IMR-90 (cell line): ENCODE results near the gene ING3. TPM values are rescaled to one million over a fixed set of nuclear protein-coding genes. Genes with fewer than 3 reads are reported as not detected.
A peak's percentile ranks its signal among the peaks of the same experiment; 100 is the strongest.

Experiments
- ATAC-seq: fragments of 200-7000 bp; cut with Tn5 transposase; 2 replicates; pipeline ENCODE4 v1.9.1; 2020; ENCODE audit warnings: low read depth, mild to moderate bottlenecking, moderate library complexity
- BruUV-seq: library from RNA; stranded (reverse); fragments of 400-500 nt; replicated peaks from 2 replicates; lab custom pipeline; 2021; lab: Mats Ljungman, UMichigan
- CTCF ChIA-PET: fragments of 300-600 bp; formaldehyde crosslinking; extraction: SDS; loops from one replicate; lab custom pipeline; 2021; ENCODE audit warnings: antibody characterized with exemption; lab: Yijun Ruan, JAX
- POLR2A ChIA-PET: fragments of 300-600 bp; sonication (Branson Sonifier 250); formaldehyde crosslinking; loops from one replicate; lab custom pipeline; 2022; ENCODE audit warnings: antibody characterized with exemption; ENCODE audit not compliant: unreplicated experiment; lab: Charles Lee
- DNase-seq: peaks from one replicate; pipeline ENCODE4 v3.0.0; 2013
- H2AFZ ChIP-seq: replicated peaks from 2 replicates; pipeline ENCODE3; 2013; ENCODE audit warnings: low read length, mild to moderate bottlenecking; ENCODE audit not compliant: poor library complexity
- H2AK5ac ChIP-seq: 2 replicates; pipeline ENCODE4 v1.6.1; 2013; ENCODE audit warnings: low read depth, low read length, inconsistent platforms
- H2AK9ac ChIP-seq: replicated peaks from 2 replicates; pipeline ENCODE3; 2013; ENCODE audit warnings: mild to moderate bottlenecking, low read depth, low read length, moderate library complexity; ENCODE audit not compliant: poor library complexity
- H2BK120ac ChIP-seq: 2 replicates; pipeline ENCODE4 v1.6.1; 2013; ENCODE audit warnings: low read depth, low read length, inconsistent platforms
- H2BK15ac ChIP-seq: 3 replicates; pipeline ENCODE4 v1.6.1; 2013; ENCODE audit warnings: low read depth, low read length, inconsistent platforms
- H2BK20ac ChIP-seq: 2 replicates; pipeline ENCODE4 v1.6.1; 2013; ENCODE audit warnings: low read depth, mild to moderate bottlenecking, inconsistent platforms, low read length, moderate library complexity
- H2BK5ac ChIP-seq: 2 replicates; pipeline ENCODE4 v1.6.1; 2013; ENCODE audit warnings: mild to moderate bottlenecking, low read depth, low read length, inconsistent platforms; ENCODE audit not compliant: poor library complexity, severe bottlenecking
- H3K14ac ChIP-seq: replicated peaks from 2 replicates; pipeline ENCODE4 v1.6.1; 2013; ENCODE audit warnings: low read depth, low read length, inconsistent platforms
- H3K18ac ChIP-seq: 2 replicates; pipeline ENCODE4 v1.6.1; 2013; ENCODE audit warnings: low read depth, low read length, control low read depth
- H3K23ac ChIP-seq: 2 replicates; pipeline ENCODE4 v1.6.1; 2013; ENCODE audit warnings: low read depth, low read length, inconsistent platforms
- H3K27ac ChIP-seq: 2 replicates; pipeline ENCODE4 v1.5.1; 2013; ENCODE audit warnings: mild to moderate bottlenecking, control low read depth, low read length; ENCODE audit not compliant: insufficient read depth
- H3K27me3 ChIP-seq: 2 replicates; pipeline ENCODE4 v1.6.1; 2013; ENCODE audit warnings: low read length; ENCODE audit not compliant: control insufficient read depth, insufficient read depth
- H3K36me3 ChIP-seq: 2 replicates; pipeline ENCODE4 v1.6.1; 2013; ENCODE audit warnings: low read length, mixed read lengths; ENCODE audit not compliant: control insufficient read depth, insufficient read depth
- H3K4ac ChIP-seq: 2 replicates; pipeline ENCODE4 v1.6.1; 2013; ENCODE audit warnings: low read depth, low read length, inconsistent platforms
- H3K4me1 ChIP-seq: 2 replicates; pipeline ENCODE4 v1.6.1; 2013; ENCODE audit warnings: low read length, mixed read lengths; ENCODE audit not compliant: control insufficient read depth, insufficient read depth
- H3K4me2 ChIP-seq: 2 replicates; pipeline ENCODE4 v1.6.1; 2013; ENCODE audit warnings: low read depth, mild to moderate bottlenecking, control low read depth, low read length, moderate library complexity
- H3K4me3 ChIP-seq: 2 replicates; pipeline ENCODE4 v1.5.1; 2013; ENCODE audit warnings: low read depth, mild to moderate bottlenecking, control low read depth, low read length, moderate library complexity; ENCODE audit not compliant: insufficient read depth
- H3K56ac ChIP-seq: 2 replicates; pipeline ENCODE4 v1.6.1; 2013; ENCODE audit warnings: low read length, inconsistent platforms; ENCODE audit not compliant: insufficient read depth; ENCODE audit errors: extremely low read depth
- H3K79me1 ChIP-seq, 2 experiments: 2 replicates each; pipeline ENCODE4 v1.6.1; 2013; ENCODE audit warnings: low read length in 2 of 2, inconsistent platforms in 1 of 2, low read depth in 1 of 2
- H3K9ac ChIP-seq: 2 replicates; pipeline ENCODE4 v1.6.1; 2013; ENCODE audit warnings: low read depth, low read length, control low read depth
- H3K9me1 ChIP-seq: 2 replicates; pipeline ENCODE4 v1.6.1; 2013; ENCODE audit warnings: low read length, inconsistent platforms; ENCODE audit not compliant: insufficient read depth
- H3K9me3 ChIP-seq: 2 replicates; pipeline ENCODE4 v1.6.1; 2013; ENCODE audit warnings: low read length; ENCODE audit not compliant: control insufficient read depth, insufficient read depth
- H4K20me1 ChIP-seq: 2 replicates; pipeline ENCODE4 v1.6.1; 2013; ENCODE audit warnings: low read length, inconsistent platforms; ENCODE audit not compliant: insufficient read depth
- H4K5ac ChIP-seq: 2 replicates; pipeline ENCODE4 v1.6.1; 2013; ENCODE audit warnings: mild to moderate bottlenecking, low read depth, low read length, control low read depth
- H4K8ac ChIP-seq, 2 experiments: 2 replicates each; pipeline ENCODE4 v1.6.1; 2013; ENCODE audit warnings: low read depth in 2 of 2, low read length in 2 of 2, control low read depth in 1 of 2, inconsistent platforms in 1 of 2
- H4K91ac ChIP-seq: 2 replicates; pipeline ENCODE4 v1.6.1; 2013; ENCODE audit warnings: low read depth, low read length, inconsistent platforms; ENCODE audit not compliant: insufficient read depth
- WGBS, 2 experiments: methylation state at CpG; one replicate each; pipeline versions ENCODE4 v1.1.5 to v1.1.7; 2013; ENCODE audit warnings: missing lambda C conversion rate in 2 of 2; ENCODE audit not compliant: insufficient read length in 1 of 2; ENCODE audit errors: extremely low coverage in 2 of 2; 5-methylcytosine and 5-hydroxymethylcytosine counted together
- dilution Hi-C: fragments of 300-500 bp; cut with HindIII; formaldehyde crosslinking; loops from one replicate; pipeline ENCODE4 v1.14.3; 2018; ENCODE audit warnings: low sequenced_read_pairs; ENCODE audit not compliant: unreplicated experiment
- in situ Hi-C: fragments of 300-500 bp; cut with MboI; formaldehyde crosslinking; loops from 3 replicates; pipeline ENCODE4 v1.14.3; 2019; ENCODE audit warnings: low sequenced_read_pairs, inconsistent platforms, mixed read lengths
- intact Hi-C: fragments of 100-400 bp; cut with micrococcal nuclease; formaldehyde crosslinking; loops from 2 replicates; pipeline ENCODE4 v1.10.0; 2022
- polyA plus RNA-seq, 3 experiments: library from polyadenylated mRNA; depleted of rRNA; stranded (reverse); fragments of >200 nt; gene quantifications; 2 replicates each; pipeline ENCODE4 v1.2.3, GENCODE V29; 2012; ENCODE audit warnings: low replicate concordance in 1 of 3
- total RNA-seq: library from RNA; depleted of rRNA; stranded (reverse); fragments of >200 nt; gene quantifications from 2 replicates; pipeline ENCODE4 v1.2.3, GENCODE V29; 2012
- TF ChIP-seq, protein P1 (sequence below): fragments of 150-350 bp; IDR thresholded peaks from 2 replicates; pipeline ENCODE4 v1.6.1; 2016; ENCODE audit warnings: low read depth, mild to moderate bottlenecking, low read length, moderate library complexity, borderline replicate concordance

Gene ING3
- total and polyA plus RNA-seq, 2 of the 4 experiments (the other 2 are of a cell fraction) = 7.2 to 11.3 TPM

DNA sequence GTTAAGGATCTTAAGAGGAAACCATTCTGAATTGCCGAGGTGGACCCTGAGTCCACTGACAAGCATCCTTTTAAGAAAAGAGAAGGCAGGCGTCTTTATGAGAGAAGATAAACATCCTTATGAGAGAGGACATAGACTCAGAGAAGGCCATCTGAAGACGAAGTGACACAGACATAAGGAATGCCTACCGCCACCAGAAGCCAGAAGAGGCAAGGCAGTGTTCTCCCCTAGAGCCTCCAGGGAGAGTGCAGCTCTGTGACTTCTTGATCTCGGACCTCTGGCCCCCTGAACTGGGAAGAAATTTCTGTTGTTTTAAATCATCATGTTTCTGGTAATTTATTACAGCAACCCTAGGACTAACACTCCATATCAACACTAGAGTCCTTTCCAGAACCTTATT, 25.2 kb upstream of the ING3 start:
- Histone ChIP-seq H2AFZ (no peak overlapping the region), H2BK20ac (no peak overlapping the region), H3K79me1 (no peaks in the 10 kb centered on the region), H3K27ac (no peak overlapping the region), H2BK120ac (no peak overlapping the region), H2BK5ac (peak overlapping the region; percentile 25), H3K9me3 (no peaks in the 10 kb centered on the region), H3K56ac (no peak overlapping the region; the same call in 1 of the 2 replicates), H3K4ac (no peak overlapping the region), H3K9me1 (no peaks in the 10 kb centered on the region; the same call in 1 of the 2 replicates), H3K9ac (no peak overlapping the region), H3K4me2 (peak overlapping the region; percentile 19; the same call in 1 of the 2 replicates), H2AK5ac (no peak overlapping the region), H3K27me3 (no peaks in the 10 kb centered on the region), H3K36me3 (no peaks in the 10 kb centered on the region), H3K4me1 (no peaks in the 10 kb centered on the region), H3K4me3 (no peak overlapping the region), H3K23ac (no peak overlapping the region), H2AK9ac (no peak overlapping the region), H4K8ac (no peak overlapping the region), H4K20me1 (no peaks in the 10 kb centered on the region), H3K14ac (no peak overlapping the region), H4K91ac (no peak overlapping the region), H2BK15ac (no peak overlapping the region; the same call in 2 of the 3 replicates), H3K18ac (no peak overlapping the region), H4K5ac (no peak overlapping the region)
- in situ Hi-C loops (loop anchor here (10.0 kb wide), 1 partner anchor 121 kb away; no protein-coding TSS in a partner anchor), dilution Hi-C loops (no loop called here), intact Hi-C loops (loop anchor here (5.0 kb wide), 1 partner anchor 43 kb away; no protein-coding TSS in a partner anchor)
- ATAC-seq = peak; percentile 51
- TF ChIP-seq, protein P1, sequence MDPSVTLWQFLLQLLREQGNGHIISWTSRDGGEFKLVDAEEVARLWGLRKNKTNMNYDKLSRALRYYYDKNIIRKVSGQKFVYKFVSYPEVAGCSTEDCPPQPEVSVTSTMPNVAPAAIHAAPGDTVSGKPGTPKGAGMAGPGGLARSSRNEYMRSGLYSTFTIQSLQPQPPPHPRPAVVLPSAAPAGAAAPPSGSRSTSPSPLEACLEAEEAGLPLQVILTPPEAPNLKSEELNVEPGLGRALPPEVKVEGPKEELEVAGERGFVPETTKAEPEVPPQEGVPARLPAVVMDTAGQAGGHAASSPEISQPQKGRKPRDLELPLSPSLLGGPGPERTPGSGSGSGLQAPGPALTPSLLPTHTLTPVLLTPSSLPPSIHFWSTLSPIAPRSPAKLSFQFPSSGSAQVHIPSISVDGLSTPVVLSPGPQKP = no peak
- WGBS, 2 experiments = 45% methylated on average over 2 of the region's 5 CpGs; no CpG with 5 or more reads in 1 of the 2 experiments
- ChIA-PET POLR2A (no interaction called here), CTCF (interaction anchor here (0.6 kb wide), 1 partner anchor 17 kb away, joined by 4 read pairs; no protein-coding TSS in a partner anchor)
- peak; percentile 8 for DNase-seq
- BruUV-seq = no TSS peak
